ENCODE results near the gene SOX5.

DNA sequence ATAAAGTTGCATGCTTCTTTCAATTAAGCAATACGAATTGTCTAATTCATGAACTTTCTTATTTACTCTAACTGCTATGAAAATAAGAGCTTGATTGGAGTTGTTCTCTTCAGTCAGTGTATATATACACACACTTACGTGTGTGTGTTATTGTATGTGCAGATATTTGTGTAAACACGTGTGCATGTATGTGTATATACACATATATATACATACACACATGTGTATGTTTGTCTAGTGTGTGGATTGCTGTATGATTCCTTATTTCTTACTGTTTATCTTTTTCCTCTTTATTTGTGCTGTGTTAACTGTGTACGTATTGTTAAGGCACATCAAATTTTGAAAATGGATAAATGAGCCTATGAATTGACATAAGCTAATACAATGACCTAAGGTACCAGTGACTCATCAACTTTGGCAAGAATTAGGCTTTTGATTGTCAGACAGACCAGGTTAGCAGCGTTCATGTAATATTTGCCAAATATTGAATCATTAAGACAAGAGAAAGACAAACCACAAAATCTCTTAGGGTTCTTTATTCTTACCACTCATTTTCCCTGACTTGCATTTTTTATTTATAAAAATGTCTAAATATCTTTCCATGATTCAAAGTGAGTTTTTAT lies 423.9 kb downstream of the SOX5 start:
- TF ChIP-seq, protein P1, sequence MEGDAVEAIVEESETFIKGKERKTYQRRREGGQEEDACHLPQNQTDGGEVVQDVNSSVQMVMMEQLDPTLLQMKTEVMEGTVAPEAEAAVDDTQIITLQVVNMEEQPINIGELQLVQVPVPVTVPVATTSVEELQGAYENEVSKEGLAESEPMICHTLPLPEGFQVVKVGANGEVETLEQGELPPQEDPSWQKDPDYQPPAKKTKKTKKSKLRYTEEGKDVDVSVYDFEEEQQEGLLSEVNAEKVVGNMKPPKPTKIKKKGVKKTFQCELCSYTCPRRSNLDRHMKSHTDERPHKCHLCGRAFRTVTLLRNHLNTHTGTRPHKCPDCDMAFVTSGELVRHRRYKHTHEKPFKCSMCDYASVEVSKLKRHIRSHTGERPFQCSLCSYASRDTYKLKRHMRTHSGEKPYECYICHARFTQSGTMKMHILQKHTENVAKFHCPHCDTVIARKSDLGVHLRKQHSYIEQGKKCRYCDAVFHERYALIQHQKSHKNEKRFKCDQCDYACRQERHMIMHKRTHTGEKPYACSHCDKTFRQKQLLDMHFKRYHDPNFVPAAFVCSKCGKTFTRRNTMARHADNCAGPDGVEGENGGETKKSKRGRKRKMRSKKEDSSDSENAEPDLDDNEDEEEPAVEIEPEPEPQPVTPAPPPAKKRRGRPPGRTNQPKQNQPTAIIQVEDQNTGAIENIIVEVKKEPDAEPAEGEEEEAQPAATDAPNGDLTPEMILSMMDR (IDR thresholded peaks at IDR 0.05; ENCODE audit: low read length), result no peak
- no peak for TF ChIP-seq EZH2phosphoT487 (IDR thresholded peaks at IDR 0.05; ENCODE audit: low read length)

All from MM.1S (cell line).